ENCODE measurements around the gene CDS2.
A peak's percentile ranks its signal among the peaks of the same experiment; 100 is the strongest.

CDS2 gene

DNA sequence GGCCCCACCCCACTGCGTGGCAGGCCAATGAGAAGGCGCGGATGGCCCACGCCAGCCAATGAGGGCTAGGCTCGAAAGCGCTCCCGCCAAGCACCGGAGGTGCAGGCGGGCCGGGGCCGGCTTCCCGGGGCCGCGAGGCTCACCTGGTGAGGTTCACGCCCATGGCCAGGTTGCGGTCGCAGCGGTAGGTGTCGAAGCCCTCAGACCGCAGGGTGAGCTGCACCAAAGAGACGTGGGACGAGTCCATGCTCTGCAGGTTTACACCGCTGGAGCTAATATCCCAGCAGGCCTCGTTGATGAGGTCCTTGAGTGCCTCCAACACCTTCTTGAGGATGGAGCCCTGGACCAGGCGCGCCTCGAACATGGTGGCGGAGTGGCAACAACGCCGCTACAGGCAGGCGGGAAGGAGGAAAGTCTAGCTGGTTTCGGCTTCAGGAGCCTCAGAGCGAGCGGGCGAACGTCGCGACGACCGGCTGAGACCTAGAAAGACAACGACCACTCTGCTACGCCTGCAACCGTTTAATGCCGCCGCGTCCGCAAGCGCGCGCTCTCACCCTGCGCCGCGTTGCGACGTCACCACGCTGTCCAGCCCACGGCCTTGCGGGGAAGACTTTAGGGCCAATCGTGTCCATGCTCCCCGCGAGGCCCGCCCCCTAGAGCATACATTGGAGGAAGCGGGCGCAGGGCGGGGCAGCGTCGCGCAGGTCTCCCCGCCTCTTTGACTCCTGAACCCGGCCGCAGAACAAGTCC, 7.2 kb upstream of the CDS2 start, which contains the start of gene PCNA:
PCNA (minus strand) TSS at position 524 of the 750 bp plus-strand sequence; CDS start at position 364, 160 bp downstream.
- DNase-seq = peak; percentile 93 to 95

DNA sequence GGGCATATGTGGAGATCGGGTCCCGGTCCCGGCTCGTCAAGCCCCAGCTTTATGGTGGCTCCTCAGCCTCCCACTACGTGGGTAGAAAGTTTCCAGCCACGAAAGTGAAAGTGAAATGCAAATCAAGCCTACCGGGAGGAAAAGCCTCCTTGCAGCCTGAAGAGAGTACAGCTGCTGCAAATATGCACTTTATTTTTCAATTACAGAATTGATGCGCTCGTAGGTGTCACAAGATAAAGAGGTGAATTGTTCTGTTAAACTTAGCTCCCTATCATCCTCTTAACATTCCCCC, 6.7 kb upstream of the CDS2 start:
- DNase-seq = no peak

DNA sequence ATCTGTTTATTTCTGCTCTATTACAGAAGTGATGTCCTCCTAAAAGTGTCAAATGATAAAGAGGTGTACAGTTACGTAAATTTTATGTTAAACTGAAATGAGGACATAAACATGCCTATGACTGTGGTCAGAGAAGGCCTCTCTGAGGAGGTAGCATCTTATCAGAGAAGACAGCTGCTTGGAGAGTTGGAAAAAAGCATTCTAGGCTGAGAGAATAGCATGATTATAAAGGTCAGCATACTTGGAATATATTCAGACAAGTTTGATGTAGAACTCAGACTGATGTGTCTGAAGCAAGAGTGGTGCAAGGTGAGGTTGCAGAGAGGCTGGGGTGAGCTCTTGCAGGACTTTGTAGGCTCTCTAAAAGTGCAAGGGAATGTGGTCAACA, 3.9 kb upstream of the CDS2 start:
- no peak for DNase-seq

DNA sequence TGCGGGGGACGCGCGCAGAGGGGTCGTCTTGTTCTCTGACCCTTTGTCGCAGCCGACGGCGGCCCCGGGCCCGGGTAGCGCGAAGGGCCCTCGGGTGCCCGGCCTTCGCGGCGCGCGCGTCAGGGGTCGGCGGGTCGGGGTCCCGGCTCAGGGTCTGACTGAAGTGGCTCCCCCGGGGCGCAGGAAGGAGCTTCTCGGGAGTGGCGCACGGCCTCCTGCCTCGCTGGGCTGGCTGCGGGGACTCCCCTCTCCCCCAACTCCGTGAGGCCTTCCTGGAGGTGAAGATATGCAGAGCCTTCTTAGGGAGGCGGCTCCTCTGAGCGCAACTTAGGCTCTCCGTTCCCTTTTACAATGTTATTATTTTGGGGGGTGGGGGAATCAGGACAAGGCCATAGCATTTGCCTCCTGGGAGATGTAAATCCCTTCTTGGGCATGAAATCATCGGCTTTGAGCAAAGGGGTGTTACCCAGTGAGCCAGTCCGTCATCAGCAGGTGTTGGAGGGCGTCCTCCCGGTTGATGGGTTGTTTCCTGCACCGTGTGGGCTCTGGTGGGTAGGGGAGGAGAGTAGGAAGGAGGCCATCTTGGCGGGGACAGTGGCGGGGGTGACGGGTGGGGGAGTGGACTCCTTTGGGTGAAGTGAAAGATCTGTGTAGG, 523 bp downstream of the CDS2 start:
- DNase-seq = peak; percentile 75 to 84

DNA sequence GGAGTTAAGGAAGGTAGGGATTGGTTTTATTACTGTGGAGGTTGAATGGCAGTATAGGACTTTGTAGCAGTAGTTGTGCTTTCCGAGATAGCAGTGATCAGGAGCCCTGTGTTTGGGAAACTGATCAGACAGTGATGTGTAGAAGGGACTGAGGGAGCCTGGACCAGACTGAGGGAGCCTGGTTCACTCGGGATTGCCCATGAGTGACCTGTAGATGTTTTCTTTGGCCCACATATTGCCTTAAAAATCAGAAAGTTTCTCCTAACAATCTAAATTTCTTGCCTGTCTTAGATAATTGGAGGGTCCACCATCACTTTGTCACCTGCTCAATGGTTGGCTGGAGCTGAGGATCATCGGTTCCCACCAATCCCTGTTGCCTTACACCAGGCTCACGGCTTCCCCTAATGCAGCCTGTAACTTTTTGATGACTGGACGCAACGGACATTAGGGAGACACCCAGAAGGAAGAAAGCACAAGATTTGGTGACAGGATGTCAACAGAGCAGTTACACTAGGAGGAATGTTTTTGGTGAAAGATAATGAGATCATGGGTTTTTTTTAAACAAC, 1.1 kb downstream of the CDS2 start:
- no peak for DNase-seq

DNA sequence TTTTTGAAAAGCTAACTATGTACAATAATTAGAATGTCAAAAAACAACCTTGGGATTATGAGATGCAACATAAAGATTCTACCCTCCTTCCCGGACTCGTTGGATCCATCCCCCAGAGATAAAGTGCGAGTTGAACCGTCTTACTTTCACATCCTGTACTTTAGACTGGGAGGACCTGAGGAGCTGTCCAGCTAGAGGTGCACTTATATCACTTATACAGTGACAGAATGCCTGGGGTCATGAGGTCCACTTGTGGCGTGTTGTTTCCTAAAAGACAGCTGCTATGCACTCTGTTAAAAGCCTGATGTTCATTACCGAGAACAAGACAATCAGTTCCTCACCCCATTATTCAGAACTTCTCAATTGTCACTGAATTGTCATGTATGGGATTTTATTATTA, 2.1 kb downstream of the CDS2 start:
- DNase-seq = no peak

DNA sequence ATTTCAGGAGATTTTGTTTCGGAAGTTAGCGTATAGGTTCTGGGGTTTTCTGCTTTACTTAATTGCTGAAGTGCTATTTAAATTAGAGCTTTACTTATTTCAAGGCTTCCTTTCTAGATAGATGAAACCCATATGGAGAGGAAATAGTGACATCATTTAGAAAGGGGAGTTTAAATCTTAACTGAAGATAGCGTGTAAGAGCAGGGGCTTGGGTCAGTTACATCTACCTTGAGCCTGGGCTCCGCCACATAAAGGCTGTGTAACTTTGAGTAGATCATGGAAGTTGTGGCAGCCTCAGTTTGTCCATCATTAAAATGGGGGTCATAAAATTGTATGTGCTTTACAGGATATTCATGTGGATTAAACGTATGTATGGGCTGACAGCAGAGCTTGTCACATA, 4.7 kb downstream of the CDS2 start:
- DNase-seq = no peak

DNA sequence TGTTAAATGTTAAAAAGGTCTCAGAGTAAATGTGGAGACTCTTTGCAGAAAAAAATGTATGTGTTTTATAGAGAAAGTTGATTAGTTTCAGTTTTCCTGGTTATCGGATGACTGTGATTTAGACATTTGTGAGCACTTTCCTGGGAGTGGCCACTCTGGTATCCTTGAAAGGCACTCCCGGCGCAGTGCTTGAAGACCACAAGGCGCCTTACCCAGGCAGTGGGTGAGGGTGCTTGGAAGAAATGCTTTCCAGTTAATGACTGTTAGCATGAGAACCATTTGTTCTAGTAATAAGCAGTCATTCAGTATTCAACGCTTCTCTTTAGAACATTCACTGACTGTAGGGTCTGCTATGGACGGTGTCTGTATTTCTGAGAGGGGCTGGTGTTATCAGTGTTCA, 7.2 kb downstream of the CDS2 start:
- DNase-seq = no peak

DNA sequence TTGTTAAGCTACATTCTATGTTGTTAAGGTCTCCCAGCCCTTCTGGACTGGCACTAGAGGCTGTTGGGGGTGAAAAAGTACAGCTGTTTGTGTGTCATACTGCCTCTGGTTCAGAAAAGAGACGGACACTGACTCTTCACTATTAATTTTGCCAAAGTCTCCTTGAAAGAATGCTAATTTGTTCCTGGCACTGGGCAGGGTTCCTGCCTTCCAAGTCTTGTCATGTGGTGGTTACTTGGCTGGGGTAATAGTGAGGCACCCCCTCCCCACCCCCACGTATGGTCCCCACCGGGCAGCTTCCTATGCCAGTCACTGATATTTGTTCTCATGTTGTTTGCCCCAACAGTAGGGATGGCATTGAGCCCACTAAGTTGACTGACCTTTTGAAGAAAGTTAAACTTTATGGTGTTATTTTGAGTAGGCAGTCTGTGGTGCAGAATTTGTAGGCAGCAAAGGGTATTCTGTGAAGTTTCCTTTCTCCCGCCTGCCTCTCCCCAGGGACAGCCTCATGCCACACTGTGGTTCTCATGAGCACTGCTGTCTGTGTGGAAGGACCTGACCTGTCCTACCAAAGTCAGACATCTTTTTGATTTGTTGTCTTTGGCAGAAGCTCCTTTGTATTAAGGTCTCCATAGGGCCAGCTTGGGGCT, 8.7 kb downstream of the CDS2 start:
- no peak for DNase-seq

DNA sequence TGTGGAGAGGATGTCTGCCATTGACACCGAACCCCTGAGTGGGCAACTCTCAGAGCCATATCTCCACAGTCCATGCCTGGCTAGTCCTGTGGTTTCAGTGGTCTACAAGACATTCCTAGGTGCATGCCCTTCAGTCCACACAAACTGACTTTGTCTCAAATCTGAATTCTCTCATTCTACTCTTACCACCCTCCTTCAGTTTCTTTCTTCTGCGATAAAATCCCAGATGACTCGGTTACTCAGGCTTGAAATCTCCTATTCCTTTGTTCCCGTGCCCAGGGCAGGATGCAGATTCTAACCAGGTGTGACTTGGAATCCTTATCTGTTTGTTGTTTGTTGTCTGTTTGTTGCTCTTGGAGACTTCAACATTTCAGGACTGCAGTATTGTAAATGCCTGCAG, 9.3 kb downstream of the CDS2 start:
- no peak for DNase-seq

DNA sequence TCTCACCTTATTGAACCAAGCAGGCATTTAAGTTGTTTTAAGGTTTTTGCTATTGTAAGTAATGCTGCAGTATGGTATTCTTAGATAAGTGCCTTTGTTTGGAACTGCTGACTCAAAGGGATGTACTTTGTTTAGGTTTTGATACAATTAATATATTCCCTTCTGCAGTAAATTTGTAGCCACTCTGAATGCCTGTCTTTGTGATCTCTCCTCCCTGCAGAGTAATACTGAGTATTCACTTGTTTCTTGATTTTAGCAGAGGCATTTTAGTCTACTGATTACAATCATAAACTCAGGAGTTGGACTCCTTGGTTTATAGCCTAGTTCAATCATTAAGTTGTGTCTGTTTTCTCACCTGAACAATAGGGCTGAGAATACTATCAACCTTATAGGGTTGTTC, 13.4 kb downstream of the CDS2 start:
- DNase-seq = no peak

DNA sequence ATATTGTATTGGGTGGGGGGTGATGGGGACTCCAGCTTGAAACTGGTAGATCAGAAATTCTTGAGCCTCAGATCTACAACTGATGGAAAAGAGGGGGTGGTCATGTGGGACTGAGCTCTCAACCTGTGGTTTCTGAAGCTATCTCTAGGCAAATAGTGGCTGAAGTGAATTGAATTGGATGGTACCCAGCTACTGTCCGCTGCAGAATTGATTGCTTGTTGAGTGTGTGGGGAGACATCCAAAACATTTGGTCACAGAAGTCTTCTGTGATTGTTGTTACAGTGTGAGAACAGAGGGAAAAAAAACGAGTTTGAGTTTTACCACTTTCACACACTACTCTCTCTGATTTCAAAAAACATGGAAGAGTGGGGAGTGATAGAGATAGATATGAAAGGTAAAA, 14.8 kb downstream of the CDS2 start:
- DNase-seq = no peak

DNA sequence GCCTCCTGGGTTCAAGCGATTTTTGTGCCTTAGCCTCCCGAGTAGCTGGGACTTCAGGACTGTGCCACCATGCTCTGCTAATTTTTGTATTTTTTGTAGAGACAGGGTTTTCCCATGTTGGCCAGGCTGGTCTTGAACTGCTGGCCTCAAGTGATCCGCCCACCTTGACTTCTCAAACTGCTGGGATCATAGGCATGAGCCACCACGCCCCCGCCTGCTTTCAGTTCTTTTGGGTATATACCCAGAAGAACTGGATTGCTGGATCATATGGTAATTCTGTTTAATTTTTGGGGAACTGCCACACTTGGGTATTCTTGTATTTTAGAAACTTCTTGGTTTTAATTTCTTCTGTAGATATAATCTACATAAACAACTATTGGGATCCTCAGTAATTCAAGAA, 17.0 kb downstream of the CDS2 start:
- no peak for DNase-seq

DNA sequence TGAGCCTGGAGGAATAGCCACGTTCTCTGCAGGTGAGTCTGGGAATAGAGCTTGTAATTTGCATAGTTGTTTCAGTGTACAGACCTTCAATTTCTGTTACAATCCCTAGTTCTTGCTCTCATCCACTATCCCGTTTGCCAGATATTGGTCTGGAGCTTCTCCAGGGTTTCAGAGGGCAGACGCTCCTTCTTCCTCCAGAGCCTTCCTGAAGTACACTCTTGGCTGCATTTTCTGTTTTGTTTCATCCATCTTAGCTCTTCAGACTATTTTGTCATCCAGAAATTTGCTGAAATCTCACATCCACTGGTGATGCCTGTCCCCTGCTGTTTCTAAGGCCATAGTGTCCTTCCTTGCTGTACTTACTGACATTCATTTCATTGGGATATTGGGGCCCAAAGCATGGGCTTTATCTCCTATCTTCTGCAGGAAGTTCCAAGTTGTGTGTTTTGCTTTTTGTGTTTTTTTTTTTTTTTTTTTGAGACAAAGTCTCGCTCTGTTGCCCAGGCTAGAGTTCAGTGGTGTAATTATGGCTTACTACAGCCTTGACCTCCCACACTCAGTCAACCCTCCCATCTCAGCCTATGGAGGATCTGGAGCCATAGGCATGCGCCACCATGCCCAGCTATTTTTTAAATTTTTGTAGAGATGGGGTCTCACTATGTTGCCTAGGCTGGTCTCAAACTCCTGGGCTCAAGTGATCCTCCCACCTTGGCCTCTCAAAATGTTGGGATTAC, 18.7 kb downstream of the CDS2 start:
- DNase-seq = no peak

DNA sequence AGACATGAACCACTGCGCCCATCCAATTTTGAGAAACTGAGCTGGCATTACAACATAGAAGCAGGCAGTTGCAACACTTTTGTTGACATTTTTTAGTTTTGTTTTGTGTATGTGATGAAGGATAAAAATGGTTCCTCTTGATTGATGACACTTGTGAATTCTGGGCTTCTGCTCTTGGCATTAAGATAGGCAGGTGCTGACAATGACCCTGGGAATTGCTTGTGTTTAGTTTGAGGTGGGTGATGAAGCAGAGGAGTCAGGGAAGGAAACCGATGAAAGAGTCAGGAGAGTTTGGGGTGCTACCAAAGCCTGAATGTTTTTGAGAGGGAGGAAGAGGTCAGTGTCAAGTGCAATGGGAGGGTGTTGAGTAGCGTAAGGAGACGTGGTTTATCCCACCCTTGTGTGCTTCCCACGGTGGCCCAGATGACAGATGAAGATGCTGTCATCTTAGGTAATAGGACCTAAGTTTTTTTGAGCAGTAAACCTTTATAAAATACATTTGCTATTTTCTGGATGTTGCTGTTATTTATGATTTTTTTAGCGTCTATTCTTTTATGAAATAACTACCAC, 19.4 kb downstream of the CDS2 start:
- DNase-seq = no peak

DNA sequence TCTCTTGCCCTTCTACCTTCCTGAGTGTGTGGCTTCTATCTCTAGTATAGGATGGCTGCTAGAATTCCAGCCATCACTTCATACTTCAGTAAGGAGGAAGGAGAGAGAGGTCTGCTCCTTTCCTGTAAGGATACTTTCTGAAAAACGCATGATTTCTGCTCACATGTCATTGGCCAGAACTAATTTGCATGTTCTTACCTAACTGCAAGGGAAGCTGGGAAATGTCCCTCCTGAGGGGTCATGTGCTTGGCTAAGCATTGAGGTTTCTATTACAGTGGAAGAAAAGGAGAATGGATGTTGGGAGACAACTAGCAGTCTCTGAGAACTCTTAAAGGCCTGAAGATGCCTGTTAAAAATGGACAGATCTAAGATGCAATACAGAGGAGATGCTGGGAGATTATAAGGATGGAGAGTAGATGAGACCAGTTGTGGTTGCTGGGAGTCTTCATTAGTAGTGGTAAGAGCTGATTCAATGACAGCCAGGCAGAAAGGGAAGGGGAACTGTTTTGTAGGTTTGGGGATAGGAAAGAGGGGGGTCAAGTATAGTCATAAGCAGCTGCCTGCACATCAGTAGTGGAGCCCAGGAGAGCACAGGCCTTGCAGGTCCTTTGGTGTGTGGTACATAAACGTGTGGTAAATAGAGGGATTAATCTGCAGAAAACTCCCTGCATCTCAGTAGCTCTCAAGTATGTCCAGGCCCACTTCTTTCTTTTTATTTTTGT, 20.2 kb downstream of the CDS2 start:
- no peak for DNase-seq

DNA sequence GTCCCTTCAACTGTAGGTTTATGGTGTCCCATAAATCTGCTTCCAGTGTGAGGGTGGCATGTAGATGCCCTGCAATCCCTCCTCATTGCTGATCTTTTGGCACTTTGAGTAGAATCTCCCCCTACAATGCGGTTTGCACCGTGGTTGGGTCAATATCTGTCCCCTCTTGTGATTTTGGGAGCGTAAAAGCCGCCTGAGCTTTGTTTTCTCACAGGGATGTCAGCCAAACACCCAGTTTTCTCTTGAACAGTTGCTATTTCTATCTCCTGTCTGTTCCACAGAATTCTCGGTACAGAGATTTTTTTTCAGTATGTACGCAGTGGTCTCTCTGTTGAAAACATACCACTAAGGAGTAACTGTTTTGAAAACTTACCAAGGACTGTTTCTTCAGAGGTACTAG, 21.8 kb downstream of the CDS2 start:
- no peak for DNase-seq

DNA sequence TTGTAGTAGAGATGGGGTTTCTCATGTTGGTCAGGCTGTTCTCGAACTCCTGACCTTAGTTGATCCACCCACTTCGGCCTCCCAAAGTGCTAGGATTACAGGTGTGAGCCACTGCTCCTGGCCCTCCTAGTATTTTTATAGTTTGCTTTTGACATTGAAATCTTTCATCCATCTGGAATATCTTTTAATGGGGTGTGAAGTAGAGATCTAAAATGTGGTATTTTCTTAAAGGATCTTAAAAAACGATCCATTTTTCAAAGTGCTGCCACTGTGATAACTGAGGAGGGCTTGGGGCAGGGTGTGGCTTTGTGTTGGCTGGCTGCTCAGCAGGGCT, 23.1 kb downstream of the CDS2 start:
- no peak for DNase-seq

DNA sequence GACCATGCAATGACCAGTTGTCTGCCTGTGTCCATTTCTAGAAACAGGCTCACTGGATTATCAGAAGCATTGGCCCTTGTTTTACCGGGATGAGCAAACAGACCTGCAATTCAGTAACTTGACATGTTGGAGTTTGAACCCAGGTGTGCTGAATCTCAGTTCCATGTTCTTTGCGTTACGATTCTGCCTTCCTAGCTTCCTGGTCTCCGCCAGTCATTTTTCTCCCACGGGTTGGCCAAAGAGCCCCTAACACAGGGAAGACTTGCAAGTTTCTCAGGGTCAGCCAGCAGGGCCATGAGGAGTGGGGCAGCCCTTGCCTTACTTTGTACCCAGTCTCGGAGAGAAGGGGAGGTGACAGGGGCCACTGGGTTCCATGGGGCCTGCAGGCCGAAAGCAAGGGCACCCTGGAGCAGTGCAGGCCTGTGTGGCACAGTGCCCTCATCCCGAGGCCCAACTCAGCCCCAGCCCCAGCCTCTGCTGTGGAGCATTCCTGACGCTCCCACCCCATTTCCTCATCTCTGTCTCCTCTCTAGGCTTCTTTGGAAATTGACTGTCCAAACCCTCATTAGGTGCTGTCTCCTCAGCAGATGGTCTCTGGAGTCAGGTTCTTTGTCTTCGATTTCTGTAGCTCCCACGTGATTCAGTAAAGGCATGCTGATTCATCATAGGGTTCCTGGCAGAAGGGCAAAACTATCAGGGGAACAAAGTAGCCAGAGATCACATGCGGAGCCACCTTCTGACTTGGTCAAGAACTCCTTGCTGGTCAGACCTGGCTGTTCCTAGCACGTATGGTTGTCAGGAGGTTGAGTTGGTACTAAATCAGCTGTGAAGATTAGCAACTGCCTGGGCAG, 23.6 kb downstream of the CDS2 start:
- DNase-seq = no peak

DNA sequence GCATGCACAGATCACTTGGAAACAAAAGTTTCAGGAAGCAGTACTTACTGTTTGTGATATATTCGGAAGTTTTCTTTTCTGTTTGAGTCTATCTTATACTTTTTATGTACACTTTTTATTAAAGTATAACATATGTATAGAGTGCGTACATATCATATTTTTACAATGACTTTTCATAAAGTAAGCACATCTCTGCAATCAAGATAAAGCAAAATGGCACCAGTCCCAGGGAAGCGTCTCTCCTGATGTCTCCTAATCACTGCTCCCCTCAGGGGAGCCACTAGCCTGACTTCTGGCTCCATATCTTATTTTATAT, 26.3 kb downstream of the CDS2 start:
- DNase-seq = no peak

DNA sequence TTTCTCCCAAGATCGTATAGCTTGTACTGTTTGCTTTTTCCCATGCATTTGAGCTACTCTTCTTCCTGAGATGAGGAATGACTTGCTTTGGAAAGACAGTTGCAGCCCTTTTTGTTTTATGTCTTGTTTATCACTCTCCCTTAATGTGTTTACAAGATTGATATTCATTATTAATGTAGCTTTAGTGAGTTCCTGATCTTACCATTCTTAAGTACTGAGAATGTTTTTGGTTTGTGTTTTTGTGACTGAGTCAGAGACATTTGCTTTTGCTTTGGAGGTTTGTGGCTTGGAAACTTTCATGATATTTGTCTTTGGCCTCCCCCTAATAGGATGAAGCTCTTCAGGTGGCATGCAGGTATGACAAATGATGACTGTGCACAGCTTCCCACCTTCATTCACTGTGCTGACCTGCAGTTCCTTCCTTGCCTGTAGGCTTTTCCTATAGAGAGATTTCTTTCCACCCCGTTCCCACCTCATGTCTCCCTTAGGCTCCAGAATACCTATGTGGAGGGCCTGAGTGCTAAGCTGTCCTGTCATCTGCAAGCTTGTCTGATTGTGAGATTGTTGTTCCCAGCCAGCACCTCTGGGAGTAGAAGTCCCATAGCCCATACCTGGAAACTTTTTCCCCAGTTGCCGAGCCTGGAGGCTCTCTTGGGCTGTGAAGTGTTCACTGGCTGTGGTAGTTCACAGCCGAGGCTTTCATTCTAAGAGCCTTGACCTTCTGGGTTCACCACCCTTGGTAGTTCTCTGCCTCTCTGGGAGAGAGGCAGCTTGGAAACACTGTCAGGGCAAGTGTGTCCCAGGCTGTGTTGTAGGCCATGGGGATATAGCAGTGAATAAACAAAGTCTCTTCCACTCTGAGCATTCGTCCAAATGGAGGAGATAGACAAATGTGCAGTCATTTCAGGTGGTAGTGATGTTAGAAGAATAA, 27.1 kb downstream of the CDS2 start:
- DNase-seq = no peak

All from CD4-positive, alpha-beta T cell treated with Interferon alpha-2 for 1 hour (primary cell).